HL-60/S4 (cell line): Measurements from ENCODE around the gene MEF2D.

Source experiments
- in situ Hi-C: fragments of 300-500 bp; cut with MboI; formaldehyde crosslinking; loops from 2 replicates; pipeline ENCODE4 v1.14.3; 2022; ENCODE audit warnings: low sequenced_read_pairs

The MEF2D gene

GRCh38 chr1:156525071-156525501 is 24.5 kb upstream of the MEF2D start:
- in situ Hi-C loops = no loop called here

DNA sequence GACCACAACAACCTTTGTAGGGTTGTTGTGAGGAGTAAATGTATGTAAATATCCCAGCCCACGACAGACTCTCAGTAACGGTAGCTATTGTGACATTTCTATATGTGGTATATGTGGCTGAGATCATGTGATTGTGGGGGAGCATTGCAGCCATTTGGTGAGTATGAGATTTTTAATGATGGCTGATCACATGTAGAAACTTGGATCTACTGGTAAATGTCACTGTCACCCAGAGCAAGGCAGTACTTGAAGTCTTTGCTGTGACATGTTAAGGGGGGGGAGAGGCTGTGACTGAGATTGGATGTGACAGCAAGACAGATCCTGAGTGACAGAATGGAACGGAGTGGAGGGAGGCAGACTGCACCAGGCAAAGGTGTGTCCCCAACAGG is 23.9 kb upstream of the MEF2D start:
- in situ Hi-C loops = no loop called here

- in situ Hi-C loops = no loop called here
Observed at GRCh38 chr1:156523801-156524480, 23.4 kb upstream of the MEF2D start.

- in situ Hi-C loops = no loop called here
Observed at GRCh38 chr1:156522443-156522970, 21.9 kb upstream of the MEF2D start.

DNA sequence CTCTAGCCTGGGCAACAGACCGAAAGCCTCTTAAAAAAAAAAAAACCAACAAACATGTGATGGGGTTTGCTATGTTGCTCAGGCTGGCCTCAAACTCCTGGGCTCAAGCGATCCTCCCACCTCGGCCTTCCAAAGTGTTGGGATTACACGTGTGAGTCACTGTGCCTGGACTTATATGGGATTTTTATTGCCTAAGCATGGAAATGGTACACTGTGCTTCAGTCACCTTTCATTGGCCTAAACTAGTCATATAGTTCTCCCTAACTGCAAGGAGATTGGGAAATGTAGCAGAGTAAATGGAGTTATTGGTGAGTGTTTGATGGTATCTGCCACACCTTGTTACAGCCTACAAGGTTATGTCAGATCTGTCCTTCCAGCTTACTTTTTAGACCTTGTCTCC is 17.2 kb upstream of the MEF2D start:
- in situ Hi-C loops = no loop called here

GRCh38 chr1:156516821-156517220 is 16.2 kb upstream of the MEF2D start:
- in situ Hi-C loops = no loop called here

DNA sequence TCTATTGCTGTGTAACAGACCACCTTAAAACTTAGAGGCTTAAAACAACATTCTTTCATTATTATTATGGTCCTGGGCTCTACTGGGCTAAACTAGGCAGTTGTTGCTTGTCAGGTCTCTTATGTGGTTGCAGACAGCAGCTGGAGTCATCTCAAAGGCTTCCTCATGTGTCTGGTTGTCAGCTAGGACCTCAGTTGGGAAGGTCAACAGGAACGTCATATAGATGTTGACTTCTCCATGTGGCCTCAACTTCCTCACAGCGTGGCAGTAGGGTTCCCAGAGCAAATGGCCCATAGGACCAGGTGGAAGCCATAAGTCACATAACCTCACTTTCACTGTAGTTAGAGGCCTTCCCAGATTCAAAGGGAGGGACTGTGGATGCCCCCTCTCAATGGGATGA is 15.4 kb upstream of the MEF2D start:
- in situ Hi-C loops = no loop called here

DNA sequence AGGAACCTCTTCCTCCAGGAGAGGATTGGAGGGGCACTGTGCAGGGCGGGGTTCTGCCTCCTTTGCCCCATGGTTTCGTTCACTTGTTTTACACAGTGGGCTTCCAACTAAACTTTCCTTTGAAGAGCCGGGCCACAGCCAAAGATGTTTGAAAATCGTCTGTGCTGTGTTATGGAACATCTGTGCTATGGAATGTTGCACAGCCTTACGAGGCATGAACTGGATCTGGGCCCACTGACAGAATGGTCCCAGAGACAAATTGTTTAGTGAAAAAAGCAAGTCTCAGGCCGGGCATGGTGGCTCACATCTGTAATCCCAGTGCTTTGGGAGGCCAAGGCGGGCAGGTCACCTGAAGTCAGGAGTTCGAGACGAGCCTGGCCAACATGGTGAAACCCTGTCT is 12.6 kb upstream of the MEF2D start:
- in situ Hi-C loops = no loop called here

DNA sequence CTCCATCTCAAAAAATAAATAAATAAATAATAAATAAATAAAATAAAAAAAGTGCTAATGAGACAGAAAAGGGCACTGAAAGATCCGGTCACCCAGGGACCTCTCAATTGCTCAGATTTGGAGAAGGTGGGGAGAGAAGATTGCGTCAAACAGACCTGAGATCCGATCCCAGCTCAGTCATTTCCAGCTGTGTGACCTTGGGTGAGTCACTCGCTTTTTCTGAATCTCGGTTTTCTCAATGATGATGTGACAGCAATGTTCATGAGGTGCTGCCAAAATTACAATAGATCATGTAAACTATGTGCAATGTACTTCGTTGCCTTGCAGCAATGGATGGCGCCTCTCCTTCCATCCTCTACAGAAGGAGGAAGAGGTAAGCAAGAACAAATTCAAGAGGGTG is 11.1 kb upstream of the MEF2D start:
- in situ Hi-C loops = no loop called here

GRCh38 chr1:156510709-156511108 is 10.1 kb upstream of the MEF2D start:
- in situ Hi-C loops = no loop called here

- in situ Hi-C loops = no loop called here
Observed at GRCh38 chr1:156509424-156510034, 9.0 kb upstream of the MEF2D start.

DNA sequence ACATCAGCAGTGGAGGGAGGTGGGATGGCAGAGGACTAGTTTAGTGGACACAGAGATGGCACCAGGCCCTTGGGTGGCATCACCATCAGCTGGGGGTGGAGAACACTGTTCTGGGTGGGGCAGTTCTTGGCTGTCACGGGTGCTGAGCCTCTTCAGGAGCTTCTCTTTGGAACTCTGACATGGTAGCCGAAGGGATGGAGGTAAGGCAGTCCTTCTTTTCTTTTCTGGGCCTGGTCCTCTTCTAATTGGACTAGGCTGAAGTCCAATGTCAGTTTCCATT is 8.3 kb upstream of the MEF2D start:
- in situ Hi-C loops = no loop called here

DNA sequence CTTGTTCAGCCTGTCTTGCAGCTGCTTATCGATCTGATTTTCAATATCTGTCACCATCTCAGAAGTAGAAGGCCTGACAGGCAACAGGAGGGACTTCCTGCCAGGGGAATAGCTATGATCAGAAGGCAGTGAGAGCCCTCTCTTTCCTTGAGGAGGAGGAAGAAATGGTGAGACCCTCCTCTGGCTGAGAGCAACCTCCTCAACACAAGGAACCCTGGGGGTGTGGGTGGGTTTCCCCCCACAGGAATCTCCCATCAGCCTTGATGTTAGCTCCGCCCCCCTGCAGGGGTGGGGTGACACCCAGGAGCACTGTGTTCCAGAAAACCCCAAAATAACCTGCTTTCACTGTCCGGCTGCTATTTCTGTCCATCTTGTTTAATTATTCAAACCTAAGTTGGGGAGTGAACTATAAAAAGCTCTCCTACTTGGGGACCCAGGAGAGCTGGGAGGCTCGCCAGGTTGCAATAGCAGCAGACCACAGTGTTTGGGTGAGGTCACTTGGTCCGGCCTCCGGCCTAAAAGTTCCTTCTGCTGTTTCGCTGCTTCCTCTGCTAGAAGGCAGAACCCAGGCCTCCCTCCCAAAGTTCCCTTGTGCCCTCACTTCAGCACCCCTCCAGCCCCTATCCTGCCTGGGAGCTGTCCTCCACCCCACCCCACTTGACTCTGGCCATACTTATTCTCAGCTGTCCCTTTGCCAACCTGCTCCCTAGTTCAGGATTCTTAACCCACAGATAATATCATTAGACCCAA is 7.8 kb upstream of the MEF2D start:
- in situ Hi-C loops = no loop called here

- in situ Hi-C loops = no loop called here
Observed at GRCh38 chr1:156506450-156506849, 5.9 kb upstream of the MEF2D start.

GRCh38 chr1:156505679-156506298 is 5.2 kb upstream of the MEF2D start:
- in situ Hi-C loops = no loop called here

- in situ Hi-C loops = no loop called here
Observed at GRCh38 chr1:156504821-156505678, 4.5 kb upstream of the MEF2D start.

DNA sequence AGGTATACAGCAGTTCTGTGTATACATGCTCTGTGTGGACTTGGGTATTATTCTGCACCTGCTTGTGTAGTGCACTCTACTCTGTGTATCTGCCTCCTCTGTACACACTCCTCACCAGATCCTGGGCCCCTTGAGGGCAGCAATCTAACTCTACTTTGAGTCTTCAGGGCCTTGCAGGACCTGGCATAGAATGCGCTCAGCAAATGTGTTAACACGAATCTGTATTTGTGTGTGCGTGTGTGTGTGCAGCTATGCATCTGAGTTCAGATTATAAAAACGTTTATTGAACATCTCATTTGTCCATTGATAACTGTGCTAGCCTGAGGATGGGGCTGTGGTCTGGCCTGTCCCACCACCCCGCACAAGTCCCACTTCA is 3.9 kb upstream of the MEF2D start:
- in situ Hi-C loops = no loop called here

DNA sequence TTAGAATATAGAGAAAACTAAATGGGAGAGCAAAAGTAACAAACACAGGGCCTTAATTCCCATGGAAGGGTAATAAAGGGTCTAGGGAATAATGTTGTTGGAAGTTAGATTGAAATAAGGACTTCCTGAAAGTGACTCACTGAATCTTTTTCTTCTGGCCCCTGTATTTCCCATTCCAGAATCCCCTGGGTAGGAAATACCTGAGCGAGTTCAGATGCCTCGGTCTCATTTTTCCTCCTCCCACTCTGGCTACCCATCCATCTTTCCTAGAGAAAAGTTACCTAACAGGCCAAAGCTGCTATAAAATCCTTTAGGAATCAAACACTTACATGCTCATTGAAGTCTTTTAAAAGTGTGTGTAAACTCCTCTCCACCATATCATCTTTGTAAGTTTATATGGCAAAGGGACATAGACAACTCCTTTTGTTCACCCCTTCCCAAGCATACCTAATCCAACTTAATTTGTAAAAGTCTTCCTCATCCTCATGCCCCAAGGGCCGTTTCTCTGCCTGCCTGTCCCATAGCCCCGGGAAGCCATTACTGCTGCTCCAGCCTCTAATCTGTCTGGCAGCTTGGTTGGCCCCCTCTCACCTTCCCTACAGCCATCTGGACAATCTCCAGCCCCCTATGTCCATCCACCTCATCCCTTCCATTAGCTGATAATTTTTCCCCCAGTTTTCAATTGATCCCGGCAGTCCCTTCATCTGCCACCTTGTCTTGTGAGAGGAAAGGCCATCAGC is 3.3 kb upstream of the MEF2D start:
- in situ Hi-C loops = no loop called here

DNA sequence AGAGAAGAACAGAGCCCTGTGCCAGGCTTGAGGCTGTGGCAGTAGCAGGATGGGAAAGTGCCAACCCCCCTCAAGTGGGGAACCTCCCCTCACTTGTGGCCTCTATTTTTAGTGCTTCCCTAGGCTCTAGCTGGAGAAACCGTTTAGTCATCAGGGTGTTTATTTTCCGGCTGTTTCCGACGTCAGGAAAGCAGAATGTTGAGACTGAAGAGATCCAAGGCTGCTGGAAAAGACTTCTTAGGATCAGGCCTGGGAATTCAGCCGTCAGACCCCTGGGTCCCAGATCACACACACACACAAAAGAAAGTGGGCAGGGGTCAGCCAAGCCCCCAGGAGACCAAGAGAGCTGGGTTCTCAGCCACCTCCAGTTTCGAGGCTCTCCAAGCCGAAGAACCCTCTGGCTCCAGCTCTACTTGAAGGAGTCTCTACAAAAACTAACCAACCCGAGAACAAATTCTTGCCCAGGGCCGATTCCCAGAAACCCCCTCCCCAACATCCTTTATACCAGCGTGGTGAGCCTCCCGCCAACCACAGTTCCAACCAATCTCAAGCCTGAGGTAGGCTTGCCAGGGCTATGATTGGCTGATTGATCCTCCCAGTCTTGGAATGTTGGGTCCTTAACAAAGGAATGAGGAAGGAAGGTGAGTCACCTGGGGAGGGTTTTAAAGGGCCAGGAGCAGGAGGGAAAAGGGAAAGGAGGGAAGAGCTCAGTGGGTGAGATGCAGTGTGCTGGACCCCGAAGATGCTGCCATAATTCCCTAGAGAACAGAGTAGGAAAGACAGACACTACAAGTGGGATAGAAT is 2.5 kb upstream of the MEF2D start:
- in situ Hi-C loops = no loop called here
